HG03039 (cell line): ENCODE data around the gene GSTCD.
A peak's percentile ranks its signal among the peaks of the same experiment; 100 is the strongest.
"Not testable (repeated sequence)": the region's sequence is repeated elsewhere in the genome, so short reads cannot be mapped to it uniquely, and the experiment has no call there.

Source experiments
- ATAC-seq: cut with Tn5 transposase; IDR thresholded peaks from one replicate; pipeline ENCODE4 v1.9.1; 2021; ENCODE audit warnings: mild to moderate bottlenecking, moderate library complexity; ENCODE audit not compliant: unreplicated experiment

Gene GSTCD, protein sequence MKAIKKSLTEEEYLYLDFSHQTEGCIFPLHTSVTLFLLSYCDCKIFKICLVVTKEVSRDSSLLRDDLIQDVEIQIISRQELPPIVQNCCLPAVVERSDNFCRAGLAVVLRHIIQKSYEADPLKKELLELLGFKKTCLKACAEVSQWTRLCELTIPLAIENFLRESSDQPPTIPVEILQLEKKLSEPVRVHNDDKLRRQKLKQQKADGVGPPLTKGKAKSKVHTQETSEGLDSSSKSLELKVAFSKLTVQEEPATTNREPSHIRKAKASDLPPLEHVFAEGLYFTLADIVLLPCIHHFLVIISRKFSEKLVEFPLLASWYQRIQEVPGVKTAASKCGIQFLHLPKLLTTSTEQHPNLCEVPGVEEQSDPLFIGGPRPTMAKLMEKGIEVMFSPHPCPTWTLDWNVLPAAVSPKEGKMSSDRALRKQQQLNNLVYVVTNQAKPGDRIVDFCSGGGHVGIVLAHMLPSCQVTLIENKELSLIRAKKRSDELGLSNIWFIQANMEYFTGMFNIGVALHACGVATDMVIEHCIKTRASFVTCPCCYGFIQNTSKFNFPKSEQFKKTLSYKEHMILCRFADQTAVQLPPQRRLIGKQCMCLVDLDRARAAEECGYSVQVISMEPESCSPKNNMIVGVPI

DNA sequence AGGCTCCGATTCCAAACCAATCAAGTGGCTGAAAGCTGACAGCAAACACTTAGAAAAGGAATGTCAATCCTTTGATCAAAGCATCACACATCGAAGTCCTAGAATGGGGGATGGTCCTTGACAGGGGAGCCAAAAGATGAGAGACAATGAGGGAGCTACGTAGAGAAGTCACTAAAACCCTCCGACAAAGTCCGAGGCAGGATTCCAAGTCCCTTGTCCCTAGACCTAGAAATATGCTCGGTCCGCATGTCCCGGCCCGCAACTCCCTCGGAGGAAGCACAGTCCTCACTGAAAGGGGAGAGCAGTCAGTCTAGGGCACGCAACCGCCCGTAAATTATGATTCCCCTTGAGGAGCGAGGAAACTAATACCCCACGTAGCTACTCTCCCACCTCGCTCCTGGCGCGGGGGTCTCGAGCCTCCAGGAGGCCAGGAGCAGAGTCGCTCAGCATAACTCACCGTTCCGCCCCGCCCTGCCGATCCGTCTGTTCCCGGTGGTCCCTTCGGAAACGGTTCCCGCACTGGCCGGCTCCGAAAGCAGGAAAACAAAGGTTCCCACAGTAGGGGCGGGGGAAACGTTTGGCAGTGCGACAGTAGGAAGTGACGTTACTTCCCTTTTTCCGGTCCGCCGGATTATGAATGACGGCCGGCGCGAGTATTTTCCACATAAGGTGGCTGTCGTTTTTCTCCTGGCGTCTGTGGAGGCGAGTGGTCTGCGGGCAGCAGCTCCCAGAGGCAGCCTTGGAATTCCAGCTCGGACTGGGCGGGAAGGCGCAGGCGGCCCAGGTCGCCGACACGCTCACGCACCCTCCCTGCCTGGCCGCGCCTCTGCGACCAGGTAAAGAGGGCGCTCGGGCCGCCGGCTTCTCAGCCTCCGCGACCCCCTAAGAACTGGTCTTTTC is at the start of gene GSTCD, which contains the start of gene INTS12:
Gene GSTCD, plus strand, starts transcription at position 604 of the 900 bp plus-strand sequence. CDS start 8,830 bp downstream, outside the sequence.
Gene INTS12, minus strand, starts transcription at position 509 of the 900 bp plus-strand sequence. CDS start 8,684 bp downstream, outside the sequence.
- peak; percentile 86 for ATAC-seq

DNA sequence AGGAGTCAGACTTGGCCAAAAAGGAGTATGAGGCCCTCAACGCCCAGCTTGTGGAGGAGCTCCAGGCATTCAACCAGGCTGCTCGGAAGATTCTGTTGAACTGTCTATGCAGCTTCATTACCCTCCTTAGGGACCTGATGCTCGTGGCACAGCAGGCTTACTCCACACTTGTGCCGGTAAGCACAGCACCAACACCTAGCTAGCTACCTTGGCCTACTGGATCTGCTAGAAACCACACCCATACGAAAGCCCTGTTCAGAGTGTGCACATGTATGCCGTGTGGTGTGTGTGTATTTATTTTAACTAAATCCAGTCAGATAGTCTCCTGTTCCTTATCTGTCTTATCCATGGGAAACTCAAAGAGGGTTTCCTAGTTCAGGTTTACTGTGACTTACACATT is 49.4 kb upstream of the GSTCD start:
- ATAC-seq = no peak

DNA sequence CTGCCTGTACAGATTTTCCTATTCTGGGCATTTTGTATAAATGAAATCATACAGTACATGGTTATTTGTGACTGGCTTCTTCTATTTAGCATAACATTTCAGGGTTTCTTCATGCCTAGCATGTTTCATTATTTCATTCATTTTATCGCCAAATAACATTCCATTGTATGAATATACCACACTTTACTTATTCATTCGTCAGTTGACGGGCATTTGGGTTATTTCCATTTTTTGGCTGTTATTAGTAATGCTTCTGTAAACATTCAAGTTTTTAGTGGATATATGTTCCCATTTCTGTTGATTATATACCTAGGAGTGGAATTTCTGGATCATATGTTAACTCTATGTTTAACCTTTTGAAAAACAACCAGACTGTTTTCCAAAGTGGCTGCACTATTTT is 47.6 kb upstream of the GSTCD start:
- ATAC-seq = no peak

DNA sequence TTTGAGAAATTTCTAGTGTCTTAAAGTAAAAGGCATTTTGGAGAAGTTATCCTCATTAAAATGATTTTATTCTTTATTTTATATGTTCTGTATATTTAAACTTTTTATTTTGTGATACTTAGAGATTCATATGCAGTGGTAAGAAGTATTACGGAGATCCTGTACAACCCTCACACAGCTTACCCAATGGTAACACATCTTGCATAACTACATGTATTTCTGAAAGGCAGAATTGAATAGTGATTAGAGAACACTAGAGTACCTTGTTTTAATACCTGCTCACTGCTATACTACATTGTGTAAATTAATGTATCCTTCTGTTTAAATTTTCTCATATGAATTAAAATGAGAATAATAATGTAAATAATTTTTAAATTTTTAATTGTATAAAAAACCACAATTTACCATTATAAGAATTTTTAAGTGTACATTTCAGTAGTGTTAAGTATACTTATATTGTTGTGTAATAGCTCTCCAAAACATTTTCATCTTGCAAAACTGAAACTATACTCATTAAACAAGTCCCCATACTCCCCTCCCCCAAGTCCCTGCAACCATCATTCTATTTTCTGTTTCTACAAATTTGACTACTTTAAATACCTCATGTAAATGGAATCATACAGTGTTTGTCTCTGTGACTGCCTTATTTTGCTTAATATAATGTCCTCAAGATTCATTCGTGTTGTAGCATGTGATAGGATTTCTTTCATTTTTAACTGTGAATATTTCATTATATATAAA is 45.5 kb upstream of the GSTCD start:
- no peak for ATAC-seq

DNA sequence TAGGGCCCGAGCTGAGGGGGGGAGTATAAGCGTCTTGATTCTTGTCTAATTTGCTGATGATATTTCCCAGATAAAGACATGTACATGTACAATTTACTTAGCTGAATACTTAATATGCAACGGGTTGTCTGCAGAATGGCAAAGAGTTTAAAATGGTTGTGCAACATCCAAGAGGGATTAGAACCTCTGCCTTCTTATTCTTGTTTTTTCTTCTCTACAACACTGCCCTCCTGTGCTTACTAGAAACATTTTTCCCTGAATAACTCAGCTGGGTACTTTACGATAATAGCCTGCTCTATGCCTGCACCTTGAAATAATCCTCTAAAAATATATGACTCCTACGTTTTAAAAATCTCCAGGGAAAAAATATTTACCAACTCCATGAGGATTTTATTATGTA is 41.9 kb upstream of the GSTCD start:
- ATAC-seq = no peak

DNA sequence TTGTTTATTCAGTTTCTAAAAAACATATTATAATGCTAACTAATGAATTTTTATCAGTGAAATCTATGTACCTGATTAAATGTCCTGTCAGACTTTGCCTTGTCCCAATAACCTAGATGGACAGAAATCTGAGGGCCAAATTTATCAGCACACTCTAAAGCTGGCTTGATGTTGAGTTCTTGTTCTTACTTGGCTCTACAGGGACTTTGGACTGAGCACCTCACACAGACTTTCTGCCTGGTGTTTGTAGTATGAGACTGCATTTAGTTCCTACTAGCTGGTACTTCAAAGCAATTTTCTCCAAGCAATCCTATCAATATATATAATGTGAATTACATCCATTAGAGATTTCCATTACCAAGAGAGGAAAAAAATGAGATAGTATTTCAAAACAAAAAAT is 37.9 kb upstream of the GSTCD start:
- no peak for ATAC-seq

DNA sequence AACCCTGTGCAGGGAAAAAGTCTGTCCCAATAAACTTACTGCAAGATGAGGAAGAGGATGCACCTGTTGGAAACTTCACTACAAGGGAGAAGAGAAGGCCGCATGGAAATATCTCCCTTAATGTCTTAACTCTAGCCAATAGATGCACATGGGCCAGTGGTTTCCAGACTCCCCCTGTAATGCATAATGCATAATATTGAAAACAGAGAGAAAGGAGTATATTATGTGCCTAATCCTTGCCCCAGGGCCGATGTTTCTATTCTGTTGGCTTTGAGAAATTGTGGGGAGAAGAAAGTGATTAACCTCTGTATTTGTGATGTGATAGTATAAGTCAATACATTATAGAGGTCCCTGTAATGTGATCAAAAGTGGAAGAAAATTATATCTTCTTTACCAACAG is 37.3 kb upstream of the GSTCD start:
- ATAC-seq = no peak

DNA sequence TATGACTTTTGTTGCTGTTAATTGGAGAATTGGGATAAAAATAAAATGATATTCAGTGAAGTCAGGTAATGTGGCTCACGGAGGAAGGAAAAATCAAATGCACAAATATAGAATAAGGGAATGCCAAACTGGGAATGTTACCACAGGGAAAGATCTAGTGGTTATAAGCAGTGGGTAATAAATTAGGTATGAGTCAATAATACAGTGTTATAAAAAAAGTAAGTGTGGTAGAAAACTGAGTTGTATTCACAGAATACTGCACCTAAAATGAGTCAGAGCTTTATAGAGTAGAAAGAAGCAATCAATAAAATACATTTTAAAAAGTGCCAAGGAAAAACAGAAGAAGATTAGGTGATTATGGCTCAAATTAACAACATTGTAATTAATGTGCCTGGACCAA is 34.6 kb upstream of the GSTCD start:
- ATAC-seq = no peak

DNA sequence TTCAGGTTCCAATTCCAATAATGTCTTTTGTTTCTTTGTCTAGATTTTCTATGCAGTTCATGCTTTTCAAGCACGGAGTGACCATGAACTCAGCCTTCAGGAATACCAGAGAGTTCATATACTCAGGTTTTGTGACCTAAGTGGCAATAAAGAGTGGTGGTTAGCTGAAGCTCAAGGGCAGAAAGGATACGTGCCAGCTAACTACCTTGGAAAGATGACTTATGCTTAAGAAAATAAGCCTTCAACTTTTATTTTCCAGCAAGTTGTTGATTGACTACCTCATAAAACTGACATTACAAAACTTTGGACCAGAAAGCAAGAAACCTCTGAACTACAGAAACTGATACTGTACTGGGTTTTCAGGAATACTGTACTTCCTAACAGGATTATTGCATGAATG is 30.9 kb upstream of the GSTCD start:
- no peak for ATAC-seq

DNA sequence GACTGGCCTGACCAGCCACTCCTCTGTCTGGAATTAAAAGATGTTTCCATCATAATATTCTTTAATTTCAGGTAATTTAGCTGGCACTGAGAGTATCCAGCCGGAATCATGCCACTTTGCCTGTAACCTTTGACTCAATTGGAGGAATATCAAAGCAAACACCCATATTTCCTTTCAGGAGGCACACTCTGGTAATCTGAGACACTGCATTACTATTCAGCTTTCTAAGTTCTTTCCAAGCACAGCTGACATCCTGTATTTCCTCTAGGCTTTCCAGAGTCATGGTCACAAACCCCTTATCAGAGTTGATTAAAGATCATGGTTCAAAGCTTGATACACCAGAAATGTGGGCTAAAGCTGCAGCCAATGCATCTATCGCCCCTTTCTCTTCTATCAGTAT is 29.4 kb upstream of the GSTCD start:
- no peak for ATAC-seq

DNA sequence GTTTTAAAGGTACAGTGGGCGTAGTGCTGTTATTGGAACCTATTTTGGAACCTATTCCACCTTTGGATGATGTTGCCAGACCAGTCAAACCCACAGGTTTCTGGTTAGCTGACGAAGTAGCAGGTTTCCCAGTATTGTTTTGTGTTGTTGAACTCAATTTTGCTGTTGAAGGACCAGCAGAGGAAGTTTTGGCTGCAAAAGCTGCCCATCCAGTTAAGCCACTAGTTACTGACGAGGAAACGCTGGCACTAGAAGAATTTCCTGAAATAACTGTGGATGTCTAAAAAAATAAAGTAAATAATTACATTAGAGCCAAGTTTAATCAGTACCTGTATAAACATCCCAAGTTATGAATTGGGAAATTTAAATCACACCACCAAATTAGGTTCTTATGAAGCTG is 25.5 kb upstream of the GSTCD start:
- no peak for ATAC-seq

DNA sequence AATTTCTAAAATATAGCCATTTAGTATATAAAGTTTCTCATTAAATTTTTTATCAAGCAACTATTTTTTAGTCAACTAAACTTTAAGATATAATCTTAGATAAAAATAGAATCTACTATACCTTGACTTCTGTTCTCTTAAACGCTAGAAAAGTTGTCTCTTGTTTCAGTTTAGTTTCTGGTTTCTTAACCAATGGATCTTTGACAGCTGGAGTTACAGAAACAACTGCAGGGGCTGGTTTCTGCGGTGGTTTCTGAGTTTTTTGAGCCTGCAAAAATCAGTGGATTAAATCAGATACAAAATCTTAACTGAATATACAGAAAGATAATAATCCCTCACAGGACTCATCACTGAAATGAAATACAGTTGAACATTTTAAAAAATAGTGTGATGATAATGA is 22.0 kb upstream of the GSTCD start:
- ATAC-seq = no peak

DNA sequence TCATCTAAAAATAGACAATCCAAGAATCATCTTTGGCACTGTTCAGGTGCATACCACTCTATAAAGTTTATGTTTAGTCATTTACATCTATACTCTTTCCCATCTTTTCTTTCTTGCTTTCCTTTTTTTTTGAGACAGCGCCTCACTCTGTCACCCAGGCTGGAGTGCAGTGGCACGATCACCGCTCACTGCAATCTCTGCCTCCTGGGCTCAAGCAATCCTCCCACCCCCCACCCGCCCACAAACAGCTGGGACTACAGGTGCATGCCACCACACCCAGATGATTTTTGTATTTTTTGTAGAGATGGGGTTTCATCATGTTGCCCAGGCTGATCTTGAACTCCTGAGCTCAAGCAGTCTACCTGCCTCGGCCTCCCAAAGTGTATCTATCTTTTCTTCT is 13.8 kb upstream of the GSTCD start:
- ATAC-seq = not testable (repeated sequence)

DNA sequence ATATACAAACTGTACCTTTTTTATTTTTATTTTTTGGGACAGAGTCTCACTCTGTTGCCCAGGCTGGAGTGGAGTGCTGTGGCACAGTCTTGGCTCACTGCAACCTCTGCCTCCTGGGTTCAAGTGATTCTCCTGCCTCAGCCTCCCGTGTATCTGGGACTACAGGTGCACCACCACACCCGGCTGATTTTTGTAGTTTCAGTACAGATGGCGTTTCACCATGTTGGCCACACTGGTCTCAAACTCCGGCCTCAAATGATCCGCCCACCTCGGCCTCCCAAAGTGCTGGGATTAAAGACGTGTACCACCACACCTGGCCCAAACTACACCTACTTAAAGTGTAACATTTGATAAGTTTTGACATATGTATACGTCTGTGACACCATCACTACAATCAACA is 12.8 kb upstream of the GSTCD start:
- not testable (repeated sequence) for ATAC-seq

DNA sequence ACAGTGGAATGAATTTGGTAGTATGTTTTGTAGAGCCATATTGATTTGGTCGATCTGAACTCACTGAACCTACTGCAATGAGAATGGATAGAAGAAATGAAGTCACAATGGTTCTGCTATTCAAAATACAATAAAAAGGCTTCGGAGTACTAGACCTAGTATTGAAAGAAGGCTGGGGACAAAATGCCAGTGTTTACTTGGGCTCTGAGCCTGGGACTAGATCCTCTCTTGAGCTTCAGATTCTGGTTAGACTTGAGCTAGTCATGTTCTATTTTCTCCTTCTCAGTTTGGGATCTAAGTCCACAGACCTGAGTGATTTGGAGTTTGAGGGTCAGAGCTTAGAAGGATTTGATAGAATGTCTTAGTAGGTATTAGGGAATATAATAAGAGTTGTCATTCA is 10.0 kb upstream of the GSTCD start:
- ATAC-seq = no peak

DNA sequence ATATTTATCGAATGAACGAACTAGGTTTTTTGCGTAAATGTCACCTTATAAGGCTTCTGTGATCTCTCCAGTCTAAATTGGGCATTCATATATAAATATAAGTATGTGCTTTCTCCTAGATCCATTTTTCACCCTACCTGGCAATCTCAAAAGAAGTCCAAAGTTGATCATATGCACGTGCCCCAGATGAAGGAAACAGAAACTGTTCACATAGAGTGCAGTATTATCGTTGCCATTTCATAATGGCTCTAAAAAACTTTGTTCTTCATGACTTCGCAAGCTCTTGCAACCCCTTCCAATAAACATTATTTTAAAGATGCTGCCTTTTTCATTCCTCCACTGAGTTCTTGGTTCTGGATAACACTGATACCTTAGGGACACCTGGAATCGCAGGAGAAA is 803 bp upstream of the GSTCD start:
- no peak for ATAC-seq

DNA sequence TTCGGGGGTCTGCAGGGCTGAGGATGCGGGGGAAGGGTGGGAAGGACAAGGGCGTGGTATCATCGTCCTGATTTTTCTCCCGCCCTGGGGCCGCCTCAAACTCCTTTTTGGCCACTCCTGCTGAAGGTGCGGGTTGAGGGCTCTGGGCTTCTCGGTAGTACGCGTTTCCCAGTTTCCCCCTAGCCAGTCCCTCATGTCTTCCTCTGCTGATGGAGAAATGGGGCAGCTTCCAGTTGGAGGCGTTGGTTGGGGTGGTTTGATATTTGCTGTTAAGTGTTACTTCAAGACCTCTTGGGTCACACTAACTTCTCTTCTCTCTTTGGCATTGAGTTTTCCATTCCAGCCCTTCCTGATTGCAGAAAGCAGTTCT is 482 bp downstream of the GSTCD start:
- peak; percentile 17 for ATAC-seq

DNA sequence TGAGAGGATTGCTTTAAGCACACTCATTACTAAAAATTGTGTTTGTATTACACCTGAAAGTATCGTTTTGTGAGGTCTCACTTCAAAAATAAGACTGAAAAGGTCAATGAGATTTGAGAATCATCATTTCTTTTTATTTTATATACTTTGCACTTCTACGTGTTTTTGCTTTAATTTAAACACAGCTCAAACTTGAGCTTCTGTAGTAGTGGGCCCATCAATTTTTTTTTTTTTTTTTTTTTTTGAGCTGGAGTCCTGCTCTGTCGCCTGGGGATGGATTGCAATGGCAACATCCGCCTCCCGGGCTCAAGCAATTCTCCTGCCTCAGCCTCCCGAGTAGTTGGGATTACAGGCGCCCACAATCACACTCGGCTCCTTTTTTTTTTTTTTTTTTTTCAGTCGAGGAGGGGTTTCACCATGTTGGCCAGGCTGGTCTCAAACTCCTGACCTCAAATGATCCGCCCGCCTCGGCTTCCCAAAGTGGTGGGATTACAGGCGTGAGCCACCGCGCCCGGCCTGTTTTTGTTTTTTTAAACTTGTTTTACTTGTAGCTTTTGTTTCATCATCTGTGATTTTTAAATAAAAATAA is 1.5 kb downstream of the GSTCD start:
- no peak for ATAC-seq

DNA sequence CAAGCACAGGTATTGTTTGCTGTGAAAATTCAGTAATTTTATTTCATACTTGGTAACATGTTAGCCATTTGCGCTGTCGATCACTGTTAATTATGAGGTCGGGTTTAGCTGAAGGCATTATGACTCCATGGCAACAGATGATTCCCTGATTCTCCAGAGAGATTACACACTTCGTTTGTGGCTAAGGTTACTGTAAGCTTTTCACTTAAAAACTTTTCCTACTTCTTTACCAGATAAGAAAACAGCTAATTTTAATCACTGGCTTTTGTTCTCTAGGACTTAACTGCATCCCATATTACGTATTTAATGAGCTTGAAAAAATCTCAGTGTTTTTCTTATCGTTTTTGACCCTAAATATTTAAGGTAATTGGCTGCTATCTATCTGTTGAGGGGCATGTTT is 2.1 kb downstream of the GSTCD start:
- ATAC-seq = no peak

DNA sequence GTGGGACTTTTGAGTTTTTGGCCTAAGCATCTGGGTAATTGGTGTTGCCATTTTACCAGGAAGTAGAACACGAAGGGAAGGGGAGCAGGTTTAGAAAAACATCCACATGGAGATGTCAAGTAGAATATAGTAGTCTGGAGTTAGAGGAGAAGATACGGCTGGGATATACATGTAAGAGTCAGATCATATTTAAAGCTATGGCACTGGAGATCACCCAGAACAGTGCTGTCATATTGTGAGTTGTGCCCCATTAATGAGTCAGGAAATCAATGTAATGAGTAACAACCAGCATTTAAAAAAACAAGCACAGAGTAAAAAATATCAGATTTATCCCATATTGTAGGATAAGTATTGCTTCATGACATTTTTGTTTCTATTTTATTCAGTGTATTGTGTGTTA is 4.2 kb downstream of the GSTCD start:
- no peak for ATAC-seq
